DMS 273 (cell line): Measurements from ENCODE around the gene SIM2.

Experiments used
- DNase-seq: peaks from one replicate; lab custom pipeline; 2025; ENCODE audit not compliant: unreplicated experiment; lab: John Stamatoyannopoulos, UW

SIM2 gene

GRCh38 chr21:36699546-36700294 is 805 bp downstream of the SIM2 start:
- DNase-seq: peak; percentile 58

- peak; percentile 21 for DNase-seq
Measured at GRCh38 chr21:36700295-36700970, 1.5 kb downstream of the SIM2 start.

DNA sequence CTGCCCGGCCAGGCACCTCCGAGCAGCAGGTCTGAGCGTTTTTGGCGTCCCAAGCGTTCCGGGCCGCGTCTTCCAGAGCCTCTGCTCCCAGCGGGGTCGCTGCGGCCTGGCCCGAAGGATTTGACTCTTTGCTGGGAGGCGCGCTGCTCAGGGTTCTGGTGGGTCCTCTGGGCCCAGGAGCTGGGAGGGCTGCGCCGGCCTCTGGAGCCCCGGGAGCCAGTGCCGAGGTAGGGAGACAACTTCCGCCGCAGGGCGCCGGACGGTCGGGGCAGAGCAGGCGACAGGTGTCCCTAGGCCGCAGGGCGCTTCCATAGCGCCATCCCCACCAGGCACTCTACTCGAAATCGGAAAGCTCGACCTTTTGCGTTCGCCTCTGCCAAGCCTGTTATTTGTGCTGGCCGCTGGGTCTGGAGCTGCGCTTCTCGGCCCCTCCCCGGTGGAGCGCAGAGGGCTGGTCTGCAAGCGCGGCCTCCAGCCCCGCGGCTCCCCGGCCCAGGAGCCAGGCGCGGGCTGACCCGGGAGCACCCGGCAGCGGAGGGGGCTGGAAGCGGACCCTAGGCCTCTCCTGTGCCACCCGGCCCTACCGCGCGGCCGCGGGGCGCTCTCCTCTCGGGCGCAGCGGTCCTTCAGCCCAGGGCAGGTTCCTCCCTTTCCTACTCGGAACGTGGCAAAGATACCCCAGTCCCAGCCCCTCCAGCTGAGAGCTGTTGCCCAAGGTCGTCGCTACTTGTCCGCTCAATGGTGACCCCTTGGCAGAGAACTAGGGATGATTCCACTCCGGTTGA is 2.2 kb downstream of the SIM2 start:
- DNase-seq: no peak

DNA sequence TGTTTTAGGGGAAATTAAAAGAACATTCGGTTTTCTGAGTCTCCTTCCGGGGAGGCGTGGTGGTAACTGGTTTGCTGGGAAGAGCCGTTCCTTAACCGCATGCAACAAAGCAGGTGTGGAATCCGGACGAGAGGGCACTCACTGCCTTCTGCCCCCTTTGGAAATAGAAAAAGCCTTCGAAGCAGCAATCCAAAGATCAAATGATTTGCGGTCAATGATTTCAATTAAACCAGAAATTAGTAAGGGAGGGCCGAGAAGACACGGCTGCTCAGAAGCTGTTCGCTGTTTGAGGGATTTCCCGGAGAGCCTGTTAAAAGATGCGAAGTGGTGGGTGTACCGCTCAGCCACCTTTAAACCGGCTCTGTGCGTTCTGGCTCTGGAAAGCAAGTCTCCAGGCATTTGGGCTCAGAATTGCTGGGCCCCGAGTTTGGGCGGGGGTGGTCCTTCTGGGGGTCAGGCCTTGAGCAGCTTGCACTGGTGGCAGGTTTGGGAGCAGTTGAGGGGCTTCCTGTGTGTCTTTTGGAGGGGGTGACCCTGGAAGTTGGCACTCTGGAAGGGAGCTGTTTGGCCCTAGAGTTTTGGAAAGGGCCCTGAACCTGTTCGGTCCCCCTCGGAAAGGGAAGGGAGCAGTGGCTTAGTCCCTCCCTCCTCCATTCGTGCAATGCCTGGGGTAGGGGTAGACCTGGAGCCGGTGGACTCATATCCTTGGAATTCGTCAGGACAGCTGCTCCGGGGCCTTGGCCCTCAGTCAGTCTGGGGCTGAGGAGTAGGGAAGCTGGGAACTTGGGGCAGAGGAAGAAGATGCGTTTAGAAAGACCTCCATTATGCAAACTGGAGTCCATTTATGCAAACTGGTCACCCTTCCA is 3.1 kb downstream of the SIM2 start:
- DNase-seq: no peak

DNA sequence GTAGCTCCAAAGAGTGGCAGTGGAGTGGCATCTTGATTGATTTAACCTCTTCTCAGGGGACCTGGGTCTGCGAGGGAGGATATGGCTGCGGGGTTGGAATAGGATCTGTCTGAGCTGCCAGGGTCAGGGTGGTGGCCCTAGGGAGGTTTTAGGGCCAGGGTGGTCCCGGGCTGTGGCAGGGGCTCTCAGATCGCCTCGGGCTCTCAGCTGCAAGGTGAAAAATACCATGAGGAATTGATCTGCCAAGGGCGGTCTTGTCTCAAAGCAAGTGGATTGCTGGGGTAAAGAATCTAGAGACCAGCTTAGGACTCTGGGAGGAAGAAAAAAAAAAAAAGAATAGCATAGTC is 3.7 kb downstream of the SIM2 start:
- no peak for DNase-seq

DNA sequence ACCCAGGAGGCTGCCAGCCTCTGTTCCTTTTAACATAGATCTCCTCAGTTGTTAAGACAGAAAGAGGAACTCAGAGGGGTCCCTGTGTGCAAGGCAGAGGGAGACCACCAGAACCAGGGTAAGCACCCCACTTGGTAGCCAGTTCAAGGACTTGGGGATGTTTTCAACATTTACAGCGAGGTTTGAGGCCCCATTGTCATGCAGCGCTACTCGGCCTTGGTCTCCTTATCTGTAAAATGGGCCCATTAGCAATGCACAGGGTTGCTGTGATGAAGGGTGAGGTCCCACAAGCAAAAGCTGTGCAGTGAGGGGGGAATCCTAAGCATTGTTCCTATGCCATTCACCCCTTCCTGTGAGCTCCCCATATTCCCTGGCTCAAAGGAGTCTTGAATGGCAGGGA is 4.2 kb downstream of the SIM2 start:
- DNase-seq: no peak

DNA sequence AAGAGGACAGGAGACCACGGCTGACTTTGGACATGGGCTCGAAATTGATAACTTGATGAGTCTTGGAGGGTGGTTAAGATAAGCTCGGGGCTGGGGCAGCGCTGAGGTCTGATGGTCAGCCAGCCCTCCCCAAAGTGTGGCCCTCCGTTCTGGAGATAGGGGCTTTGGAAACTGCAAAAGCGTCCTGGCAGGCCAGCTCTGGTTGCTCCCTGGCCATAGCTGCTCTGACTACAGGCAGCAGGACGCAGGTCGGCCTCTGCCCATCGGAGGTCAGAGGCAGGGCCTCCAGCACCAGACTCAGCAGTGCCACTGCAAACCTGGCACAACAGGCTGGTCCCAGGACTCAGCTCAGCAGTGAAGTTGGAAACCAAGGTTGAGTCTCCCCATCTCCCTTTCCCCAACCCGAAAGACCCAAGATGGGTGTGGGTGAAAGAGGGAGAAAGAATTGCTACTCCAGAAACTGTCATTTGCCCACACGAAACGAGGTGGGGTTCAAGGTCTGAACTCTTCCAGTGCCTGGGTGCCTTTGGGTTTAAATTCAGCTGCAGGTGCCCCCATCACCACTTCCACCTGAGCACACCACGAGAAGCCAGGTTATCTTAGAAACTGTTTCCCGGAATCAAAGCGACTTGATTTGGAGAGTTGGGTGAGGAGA is 4.8 kb downstream of the SIM2 start:
- DNase-seq: no peak

GRCh38 chr21:36704281-36704957 is 5.5 kb downstream of the SIM2 start:
- DNase-seq: no peak

DNA sequence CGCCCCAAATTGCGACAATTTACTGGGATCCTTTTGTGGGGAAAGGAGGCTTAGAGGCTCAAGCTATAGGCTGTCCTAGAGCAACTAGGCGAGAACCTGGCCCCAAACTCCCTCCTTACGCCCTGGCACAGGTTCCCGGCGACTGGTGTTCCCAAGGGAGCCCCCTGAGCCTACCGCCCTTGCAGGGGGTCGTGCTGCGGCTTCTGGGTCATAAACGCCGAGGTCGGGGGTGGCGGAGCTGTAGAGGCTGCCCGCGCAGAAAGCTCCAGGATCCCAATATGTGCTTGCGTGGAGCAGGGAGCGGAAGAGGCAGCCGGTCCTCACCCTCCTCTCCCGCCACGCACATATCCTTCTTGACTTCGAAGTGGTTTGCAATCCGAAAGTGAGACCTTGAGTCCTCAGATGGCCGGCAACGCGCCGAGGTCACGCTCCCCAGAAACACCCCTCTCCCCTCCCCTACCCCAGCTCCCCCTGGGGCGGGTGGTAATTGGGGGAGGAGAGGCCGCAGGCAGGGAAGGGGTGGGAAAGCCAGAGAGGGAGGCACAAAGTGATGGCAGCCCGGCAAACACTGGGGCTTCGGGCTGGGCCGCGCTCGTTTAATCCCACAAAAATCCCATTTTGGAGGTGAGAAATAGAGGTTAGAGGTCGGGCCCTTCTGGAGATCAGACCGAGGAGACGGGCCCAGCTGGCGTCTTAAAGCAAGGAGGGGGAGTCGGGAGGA is 6.2 kb downstream of the SIM2 start:
- no peak for DNase-seq

GRCh38 chr21:36705679-36706481 is 7.0 kb downstream of the SIM2 start:
- no peak for DNase-seq

DNA sequence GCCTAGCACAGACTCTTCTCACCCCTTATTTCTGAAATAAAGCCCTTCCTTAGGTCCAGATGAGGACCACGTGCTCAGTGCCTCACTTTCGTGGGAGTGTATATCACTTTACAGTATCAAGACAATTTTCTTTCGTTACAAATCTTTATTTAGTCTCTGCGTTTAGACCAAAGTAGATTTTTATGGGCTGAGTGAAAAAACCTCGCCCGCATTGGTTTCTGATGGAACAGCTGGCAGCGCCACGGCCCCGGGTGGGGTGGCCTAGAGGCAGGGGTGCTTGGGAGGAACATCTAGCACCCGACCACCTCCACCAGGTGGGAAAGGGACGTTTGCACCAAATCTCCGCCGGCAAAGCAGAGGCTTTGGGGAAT is 7.6 kb downstream of the SIM2 start:
- DNase-seq: no peak

- no peak for DNase-seq
Measured at GRCh38 chr21:36706951-36707762, 8.2 kb downstream of the SIM2 start.

GRCh38 chr21:36707763-36708285 is 8.9 kb downstream of the SIM2 start:
- no peak for DNase-seq

GRCh38 chr21:36708286-36709029 is 9.5 kb downstream of the SIM2 start:
- DNase-seq: no peak

- no peak for DNase-seq
Measured at GRCh38 chr21:36709030-36709867, 10.3 kb downstream of the SIM2 start.
